Neural crest cell (in vitro differentiated cells): ENCODE data around the gene TIRAP. TPM values are rescaled to one million over a fixed set of nuclear protein-coding genes. Genes with fewer than 3 reads are reported as not detected.
A peak's percentile ranks its signal among the peaks of the same experiment; 100 is the strongest.
"Not testable (repeated sequence)": the region's sequence is repeated elsewhere in the genome, so short reads cannot be mapped to it uniquely, and the experiment has no call there.

Source experiments
- DNase-seq: peaks from one replicate; pipeline ENCODE4 v3.0.0; 2021; ENCODE audit warnings: low read depth, mixed read lengths, low spot score
- H3K27ac Mint-ChIP-seq: one replicate; pipeline ENCODE4 v1.8.0; 2021; ENCODE audit warnings: mild to moderate bottlenecking, mixed read lengths; ENCODE audit not compliant: unreplicated experiment
- H3K27me3 Mint-ChIP-seq: 2 replicates; pipeline ENCODE4 v1.8.0; 2021; ENCODE audit warnings: low read depth, mild to moderate bottlenecking, mixed read lengths
- H3K36me3 Mint-ChIP-seq: 2 replicates; pipeline ENCODE4 v1.8.0; 2021; ENCODE audit warnings: low read depth, mild to moderate bottlenecking, mixed read lengths
- H3K4me1 Mint-ChIP-seq: 2 replicates; pipeline ENCODE4 v1.8.0; 2021; ENCODE audit warnings: mixed read lengths
- H3K4me3 Mint-ChIP-seq: one replicate; pipeline ENCODE4 v1.8.0; 2021; ENCODE audit warnings: mild to moderate bottlenecking, mixed read lengths
- H3K9me3 Mint-ChIP-seq: 2 replicates; pipeline ENCODE4 v1.8.0; 2021; ENCODE audit warnings: mixed read lengths
- long read RNA-seq: library from polyadenylated mRNA; unstranded; transcript quantifications from one replicate; pipeline ENCODE4 v2.0.0, GENCODE V29; 2020
- total RNA-seq: library from RNA; stranded (reverse); gene quantifications from 2 replicates; pipeline ENCODE4 v1.2.1, GENCODE V29; 2021
- TF ChIP-seq, protein P1 (sequence below): fragments of 200-600 bp; sonication (generic); conservative IDR thresholded peaks from 2 replicates; pipeline ENCODE4 v1.5.0; 2021; ENCODE audit warnings: antibody characterized with exemption, mild to moderate bottlenecking

TIRAP gene, protein sequence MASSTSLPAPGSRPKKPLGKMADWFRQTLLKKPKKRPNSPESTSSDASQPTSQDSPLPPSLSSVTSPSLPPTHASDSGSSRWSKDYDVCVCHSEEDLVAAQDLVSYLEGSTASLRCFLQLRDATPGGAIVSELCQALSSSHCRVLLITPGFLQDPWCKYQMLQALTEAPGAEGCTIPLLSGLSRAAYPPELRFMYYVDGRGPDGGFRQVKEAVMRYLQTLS
- 9.7 and 10.6 TPM in 2 replicates for total RNA-seq
- long read RNA-seq, partial matches to known transcripts = 0 of 4 reads
- long read RNA-seq, other reads (novel, unspliced or antisense) = 4 of 4 reads

DNA sequence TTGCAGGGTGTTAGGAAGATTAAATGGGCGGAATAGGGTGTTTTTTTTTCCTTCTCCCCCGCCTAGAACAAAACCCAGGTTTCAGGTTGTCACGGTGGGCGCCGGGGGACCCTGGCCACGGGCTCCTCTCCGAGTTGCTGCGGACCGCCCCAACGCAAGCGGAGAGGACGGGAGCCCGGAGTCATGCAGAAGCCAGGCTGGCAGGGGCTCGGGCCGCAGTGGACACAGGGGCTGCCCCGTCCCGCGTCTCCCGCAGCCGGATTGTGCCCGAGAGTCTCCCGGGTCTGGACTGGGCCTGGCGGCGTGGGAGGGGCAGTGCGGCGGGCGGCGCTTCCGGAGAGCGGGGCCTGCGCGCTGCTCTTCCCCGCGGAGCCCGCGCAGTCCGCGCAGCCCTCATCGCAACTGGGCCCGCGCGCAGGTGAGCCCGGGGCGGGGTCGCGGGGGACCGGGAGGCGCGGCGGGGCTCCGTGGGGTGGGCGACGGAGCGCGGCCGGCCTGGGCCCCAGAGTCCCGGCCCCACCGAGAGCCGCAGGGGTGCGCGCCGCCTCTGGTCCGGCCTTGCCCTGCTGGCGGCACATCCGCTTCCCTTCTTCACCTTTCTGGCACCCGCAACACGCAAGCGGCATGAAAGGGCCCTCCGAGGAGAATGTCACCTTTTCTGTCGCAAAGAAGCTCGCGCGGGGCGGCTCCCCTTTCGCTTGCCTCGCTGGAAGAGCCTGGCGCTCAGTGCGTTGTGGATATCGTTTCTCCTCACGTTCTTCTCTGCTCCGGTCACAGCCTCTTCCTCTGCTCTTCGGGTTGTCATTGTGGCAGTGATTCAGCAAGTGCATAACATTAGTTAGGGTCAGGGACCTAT, at the start of gene TIRAP:
TSS of gene TIRAP (plus strand) at position 358 of the 856 bp plus-strand sequence. CDS start 7,802 bp downstream, outside the sequence.
- Mint-ChIP-seq H3K27ac (peak within 1 kb of the TSS; percentile 96), H3K4me3 (peak within 1 kb of the TSS; percentile 92), H3K36me3 (peaks cover 4% of the 10 kb centered on the region), H3K27me3 (peaks cover 3% of the 10 kb centered on the region), H3K4me1 (peaks cover 34% of the 10 kb centered on the region), H3K9me3 (no peaks in the 10 kb centered on the region)
- TF ChIP-seq, protein P1, sequence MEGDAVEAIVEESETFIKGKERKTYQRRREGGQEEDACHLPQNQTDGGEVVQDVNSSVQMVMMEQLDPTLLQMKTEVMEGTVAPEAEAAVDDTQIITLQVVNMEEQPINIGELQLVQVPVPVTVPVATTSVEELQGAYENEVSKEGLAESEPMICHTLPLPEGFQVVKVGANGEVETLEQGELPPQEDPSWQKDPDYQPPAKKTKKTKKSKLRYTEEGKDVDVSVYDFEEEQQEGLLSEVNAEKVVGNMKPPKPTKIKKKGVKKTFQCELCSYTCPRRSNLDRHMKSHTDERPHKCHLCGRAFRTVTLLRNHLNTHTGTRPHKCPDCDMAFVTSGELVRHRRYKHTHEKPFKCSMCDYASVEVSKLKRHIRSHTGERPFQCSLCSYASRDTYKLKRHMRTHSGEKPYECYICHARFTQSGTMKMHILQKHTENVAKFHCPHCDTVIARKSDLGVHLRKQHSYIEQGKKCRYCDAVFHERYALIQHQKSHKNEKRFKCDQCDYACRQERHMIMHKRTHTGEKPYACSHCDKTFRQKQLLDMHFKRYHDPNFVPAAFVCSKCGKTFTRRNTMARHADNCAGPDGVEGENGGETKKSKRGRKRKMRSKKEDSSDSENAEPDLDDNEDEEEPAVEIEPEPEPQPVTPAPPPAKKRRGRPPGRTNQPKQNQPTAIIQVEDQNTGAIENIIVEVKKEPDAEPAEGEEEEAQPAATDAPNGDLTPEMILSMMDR = peak; percentile 44
- peak; percentile 43 for DNase-seq

DNA sequence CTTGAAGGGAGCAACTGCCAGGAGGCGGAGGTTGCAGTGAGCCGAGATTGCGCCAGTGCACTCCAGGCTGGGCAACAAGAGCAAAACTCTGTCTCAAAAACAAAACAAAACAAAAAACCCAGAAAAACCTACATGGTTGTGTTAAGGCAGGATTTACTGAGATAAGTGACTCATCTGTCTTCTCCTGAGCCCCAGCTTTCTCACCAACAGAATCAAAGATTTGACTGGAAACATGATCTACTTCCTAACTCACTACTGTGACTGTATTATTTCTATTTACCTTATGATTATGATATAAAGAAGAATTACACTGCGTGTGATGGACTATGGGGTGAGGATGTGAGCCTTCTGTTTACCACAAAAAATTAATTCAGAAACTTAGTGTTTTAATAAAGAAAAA, 49.5 kb upstream of the TIRAP start:
- Mint-ChIP-seq H3K36me3 (peaks cover 7% of the 10 kb centered on the region), H3K4me1 (no peaks in the 10 kb centered on the region), H3K9me3 (no peaks in the 10 kb centered on the region), H3K4me3 (no peak overlapping the region), H3K27me3 (no peaks in the 10 kb centered on the region), H3K27ac (no peak overlapping the region)
- TF ChIP-seq, protein P1 = no peak
- DNase-seq = no peak

DNA sequence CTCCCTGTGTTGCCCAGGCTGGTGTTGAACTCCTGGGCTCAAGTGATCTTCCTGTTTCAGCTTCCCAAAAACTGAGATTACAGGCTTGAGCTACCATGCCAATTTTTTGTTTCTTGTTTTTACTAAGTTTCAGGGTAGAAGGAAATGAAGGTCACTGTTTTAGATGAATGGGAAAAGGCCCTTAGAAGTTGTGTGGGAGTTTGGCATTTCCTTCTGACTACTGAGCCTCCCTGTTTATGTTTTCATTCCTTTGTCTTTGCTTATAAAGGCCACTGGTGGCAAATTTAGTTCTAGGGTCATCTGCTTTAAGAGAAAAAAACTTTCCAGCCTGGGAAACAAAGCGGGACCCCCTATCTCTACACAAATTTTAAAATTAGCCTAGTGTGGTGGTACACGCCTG, 36.3 kb upstream of the TIRAP start:
- no peak overlapping the region for H3K27ac Mint-ChIP-seq
- H3K4me3 Mint-ChIP-seq = no peak overlapping the region
- H3K27me3 Mint-ChIP-seq = no peaks in the 10 kb centered on the region
- no peak for DNase-seq
- TF ChIP-seq, protein P1 = no peak
- peaks cover 6% of the 10 kb centered on the region for H3K36me3 Mint-ChIP-seq
- no peaks in the 10 kb centered on the region for H3K9me3 Mint-ChIP-seq
- no peaks in the 10 kb centered on the region for H3K4me1 Mint-ChIP-seq

DNA sequence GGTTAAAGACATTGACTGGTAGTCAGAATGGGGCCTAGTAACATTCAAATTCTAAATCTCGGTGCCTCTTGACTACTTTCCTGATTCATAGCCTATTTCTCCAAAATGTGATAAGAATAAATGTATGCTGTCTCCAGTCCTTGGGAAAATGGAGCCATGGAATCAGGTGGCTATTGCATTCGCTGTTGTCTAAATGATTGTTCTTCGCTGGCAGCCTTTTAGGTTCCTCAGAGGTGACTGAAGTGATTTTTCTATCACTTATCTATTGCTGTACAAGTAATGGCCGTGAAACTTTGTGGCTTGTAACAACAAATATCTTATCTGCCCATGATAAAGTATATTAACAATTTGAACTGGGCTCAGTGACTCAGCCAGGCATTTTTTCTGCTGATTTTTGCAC, 29.6 kb upstream of the TIRAP start:
- no peak overlapping the region for H3K27ac Mint-ChIP-seq
- no peak overlapping the region for H3K4me3 Mint-ChIP-seq
- H3K27me3 Mint-ChIP-seq = no peaks in the 10 kb centered on the region
- TF ChIP-seq, protein P1 = no peak
- no peaks in the 10 kb centered on the region for H3K9me3 Mint-ChIP-seq
- no peak for DNase-seq
- peaks cover 15% of the 10 kb centered on the region for H3K36me3 Mint-ChIP-seq
- no peaks in the 10 kb centered on the region for H3K4me1 Mint-ChIP-seq

DNA sequence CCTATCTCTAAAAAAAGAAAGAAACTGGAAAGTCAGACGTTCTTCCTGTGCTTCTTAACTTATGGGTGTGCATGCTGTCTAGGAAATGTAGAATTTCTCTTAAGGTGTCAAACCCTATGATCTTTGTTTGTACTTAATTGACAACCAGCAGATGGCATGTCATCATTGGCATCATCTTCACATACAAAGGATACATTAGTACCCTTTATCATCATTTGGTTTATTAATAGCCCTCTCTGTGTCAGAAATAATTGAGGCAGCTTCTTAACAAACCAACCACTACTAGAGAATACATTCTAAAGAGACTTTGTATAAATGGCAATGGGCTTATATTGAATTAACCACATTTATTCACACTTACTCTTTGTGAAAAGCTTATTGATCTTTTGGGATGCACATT, 28.1 kb upstream of the TIRAP start:
- no peaks in the 10 kb centered on the region for H3K4me1 Mint-ChIP-seq
- no peaks in the 10 kb centered on the region for H3K9me3 Mint-ChIP-seq
- peaks cover 14% of the 10 kb centered on the region for H3K36me3 Mint-ChIP-seq
- H3K27me3 Mint-ChIP-seq = no peaks in the 10 kb centered on the region
- TF ChIP-seq, protein P1 = no peak
- no peak overlapping the region for H3K4me3 Mint-ChIP-seq
- no peak for DNase-seq
- H3K27ac Mint-ChIP-seq = no peak overlapping the region

DNA sequence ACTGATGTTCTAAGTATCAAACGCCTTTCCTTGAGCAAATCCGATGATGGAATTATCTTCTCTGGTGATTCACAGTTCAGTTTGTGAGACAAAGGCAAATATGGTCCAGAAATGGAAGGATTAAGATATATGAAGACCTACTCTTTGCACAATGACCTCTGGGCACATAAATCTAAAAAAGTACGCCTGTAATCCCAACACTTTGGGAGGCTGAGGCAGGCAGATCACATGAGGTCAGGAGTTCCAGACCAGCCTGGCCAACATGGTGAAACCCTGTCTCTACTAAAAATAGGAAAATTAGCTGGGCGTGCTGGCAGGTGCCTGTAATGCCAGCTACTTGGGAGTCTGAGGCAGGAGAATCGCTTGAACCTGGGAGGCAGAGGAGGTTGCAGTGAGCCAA, 27.4 kb upstream of the TIRAP start:
- not testable (repeated sequence) for H3K4me3 Mint-ChIP-seq, H3K27ac Mint-ChIP-seq, H3K9me3 Mint-ChIP-seq, H3K27me3 Mint-ChIP-seq, DNase-seq, H3K4me1 Mint-ChIP-seq
- H3K36me3 Mint-ChIP-seq = peaks cover 16% of the 10 kb centered on the region
